GM12801 (cell line): ENCODE data around the gene DSG1.

Experiments used
- TF ChIP-seq, protein P1 (sequence below): IDR thresholded peaks from one replicate; pipeline ENCODE4 v1.5.1; 2011; ENCODE audit warnings: control low read depth; ENCODE audit not compliant: insufficient read length; ENCODE audit errors: extremely low read depth

The DSG1 gene

DNA sequence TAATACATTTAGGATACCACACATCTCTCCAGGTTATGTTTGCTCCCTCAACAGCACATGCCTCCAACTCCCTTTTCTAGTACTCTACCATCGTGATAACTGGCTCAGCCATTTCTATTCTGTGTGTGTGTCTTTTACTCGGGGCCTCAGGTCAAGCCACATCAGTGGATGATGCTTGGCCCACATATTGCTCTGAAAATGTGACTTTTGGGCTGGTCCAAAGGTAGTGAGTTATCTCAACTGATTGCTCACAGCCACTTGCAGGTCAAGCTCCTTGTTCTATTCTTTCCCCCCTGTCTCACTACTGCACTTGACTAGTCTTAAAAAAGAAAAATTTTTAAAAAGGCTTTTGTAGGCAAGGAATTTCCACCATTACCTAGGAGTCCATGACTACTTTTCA lies 64.1 kb downstream of the DSG1 start:
- TF ChIP-seq, protein P1, sequence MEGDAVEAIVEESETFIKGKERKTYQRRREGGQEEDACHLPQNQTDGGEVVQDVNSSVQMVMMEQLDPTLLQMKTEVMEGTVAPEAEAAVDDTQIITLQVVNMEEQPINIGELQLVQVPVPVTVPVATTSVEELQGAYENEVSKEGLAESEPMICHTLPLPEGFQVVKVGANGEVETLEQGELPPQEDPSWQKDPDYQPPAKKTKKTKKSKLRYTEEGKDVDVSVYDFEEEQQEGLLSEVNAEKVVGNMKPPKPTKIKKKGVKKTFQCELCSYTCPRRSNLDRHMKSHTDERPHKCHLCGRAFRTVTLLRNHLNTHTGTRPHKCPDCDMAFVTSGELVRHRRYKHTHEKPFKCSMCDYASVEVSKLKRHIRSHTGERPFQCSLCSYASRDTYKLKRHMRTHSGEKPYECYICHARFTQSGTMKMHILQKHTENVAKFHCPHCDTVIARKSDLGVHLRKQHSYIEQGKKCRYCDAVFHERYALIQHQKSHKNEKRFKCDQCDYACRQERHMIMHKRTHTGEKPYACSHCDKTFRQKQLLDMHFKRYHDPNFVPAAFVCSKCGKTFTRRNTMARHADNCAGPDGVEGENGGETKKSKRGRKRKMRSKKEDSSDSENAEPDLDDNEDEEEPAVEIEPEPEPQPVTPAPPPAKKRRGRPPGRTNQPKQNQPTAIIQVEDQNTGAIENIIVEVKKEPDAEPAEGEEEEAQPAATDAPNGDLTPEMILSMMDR: no peak

DNA sequence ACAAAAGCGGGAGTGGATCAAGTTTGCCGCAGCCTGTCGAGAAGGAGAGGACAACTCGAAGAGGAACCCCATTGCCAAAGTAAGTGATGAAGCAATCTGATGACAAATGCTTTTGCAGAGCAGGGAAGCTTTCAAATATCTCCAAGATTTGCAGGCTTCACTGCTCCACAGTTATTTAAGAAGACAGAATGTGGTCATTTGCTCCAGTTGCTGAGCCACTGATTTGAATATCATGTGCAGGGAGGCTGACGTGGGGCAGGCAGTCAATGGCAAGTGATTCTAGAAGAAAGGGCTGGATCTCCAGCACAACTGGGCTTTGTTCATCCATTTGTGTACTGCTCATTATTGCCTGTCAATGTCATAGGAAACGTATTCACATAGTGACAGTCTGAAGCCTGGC lies 68.8 kb downstream of the DSG1 start:
- TF ChIP-seq, protein P1: no peak

DNA sequence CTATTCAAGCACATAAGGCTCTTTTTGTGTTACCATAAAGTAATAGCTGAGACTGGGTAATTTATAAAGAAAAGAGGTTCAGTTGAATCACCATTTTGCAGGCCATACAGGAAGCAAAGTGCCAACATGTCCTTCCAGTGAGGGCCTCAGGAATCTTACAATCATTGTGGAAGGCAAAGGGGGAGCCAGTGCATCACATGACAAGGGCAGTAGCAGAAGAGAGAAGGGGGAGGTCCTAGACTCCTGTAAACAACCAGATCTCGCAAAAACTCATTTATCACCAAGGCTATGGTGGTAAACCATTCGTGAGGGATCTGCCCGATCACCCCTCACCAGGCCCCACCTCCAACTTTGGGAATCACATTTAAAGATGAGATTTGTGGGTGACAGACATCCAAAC lies 75.3 kb downstream of the DSG1 start:
- TF ChIP-seq, protein P1: no peak

DNA sequence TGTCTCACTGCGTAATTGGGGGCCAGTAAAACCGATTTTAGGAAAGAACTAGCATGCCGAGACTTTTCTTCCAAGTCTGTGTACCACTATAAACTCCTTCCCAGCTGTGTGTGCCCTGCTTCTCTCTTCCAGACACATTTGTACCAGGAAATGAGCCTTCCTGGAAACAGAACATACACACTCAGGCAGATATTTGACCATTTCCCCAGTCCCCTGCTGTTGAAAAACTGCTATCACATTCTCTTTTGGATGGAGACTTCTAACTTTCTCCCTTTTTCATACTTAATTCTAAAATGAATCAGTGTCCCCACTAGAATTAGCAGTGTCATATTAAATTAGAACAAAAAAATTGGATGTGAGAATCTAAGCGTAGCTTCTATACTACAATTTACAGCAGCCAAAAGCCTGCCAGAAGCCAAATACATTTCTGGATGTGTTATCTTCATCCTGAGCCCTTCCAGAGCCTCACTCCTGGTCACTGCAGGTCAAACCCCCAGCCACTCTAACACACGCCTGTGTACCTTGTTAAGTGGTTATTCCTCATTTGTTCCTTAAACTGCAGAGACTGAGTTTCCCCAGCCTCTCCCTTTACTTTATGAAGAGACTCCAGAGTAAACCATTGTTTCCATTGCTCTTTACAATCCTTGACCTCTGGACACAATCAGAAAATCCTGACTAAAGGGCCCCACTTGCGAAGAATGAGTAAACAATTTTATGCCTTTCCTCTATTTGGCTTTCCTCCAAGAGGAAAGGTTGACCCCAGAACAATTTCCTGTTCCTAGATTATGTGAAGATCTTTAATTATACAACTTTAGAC lies 79.0 kb downstream of the DSG1 start:
- TF ChIP-seq, protein P1: no peak

DNA sequence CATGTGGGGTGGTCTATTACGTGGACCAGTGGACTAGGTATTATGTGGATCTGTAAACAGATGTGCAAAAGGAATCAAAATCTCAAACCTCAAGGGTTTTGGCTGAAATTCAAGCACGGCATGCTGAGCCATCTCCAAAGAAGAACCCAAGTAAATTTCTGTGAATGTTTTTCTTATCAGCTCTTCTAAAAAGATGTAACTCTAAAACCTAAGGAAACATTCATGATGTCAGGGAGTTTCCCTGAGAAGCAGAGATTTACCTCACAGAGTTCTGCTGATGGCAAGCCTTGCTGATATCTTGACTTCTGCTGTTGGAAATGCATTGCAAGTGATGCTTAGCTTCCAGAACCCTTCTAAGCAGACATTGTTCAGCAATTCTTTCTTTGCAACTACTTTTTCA lies 80.2 kb downstream of the DSG1 start:
- TF ChIP-seq, protein P1: no peak

DNA sequence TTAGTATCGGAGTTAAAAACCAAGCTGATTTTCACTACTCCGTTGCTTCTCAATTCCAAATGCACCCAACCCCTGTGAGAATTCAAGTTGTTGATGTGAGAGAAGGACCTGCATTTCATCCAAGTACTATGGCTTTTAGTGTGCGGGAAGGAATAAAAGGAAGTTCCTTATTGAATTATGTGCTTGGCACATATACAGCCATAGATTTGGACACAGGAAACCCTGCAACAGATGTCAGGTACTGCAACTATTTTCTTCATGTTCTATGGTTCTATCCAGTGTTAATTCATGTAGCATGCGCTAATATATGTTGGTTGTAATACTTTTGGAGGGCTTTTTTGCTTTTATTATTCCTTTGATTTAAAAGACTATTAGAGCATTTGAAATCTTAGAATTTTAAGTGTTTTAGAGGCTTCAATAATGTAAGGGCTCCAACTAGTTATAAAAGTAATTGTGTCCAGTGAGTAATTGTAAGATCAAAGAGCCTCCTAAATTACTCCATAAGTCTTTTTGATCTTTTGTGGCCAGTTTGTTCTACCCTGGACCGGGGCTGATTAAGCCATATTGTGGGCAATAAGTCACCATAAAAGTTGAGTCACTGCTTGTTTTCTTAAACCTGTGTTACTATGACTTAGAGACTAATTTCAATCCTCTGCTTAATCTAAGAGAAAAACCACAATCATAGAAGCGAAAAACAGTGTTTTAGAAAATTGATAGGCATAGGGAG lies 81.5 kb downstream of the DSG1 start:
- TF ChIP-seq, protein P1: no peak

DNA sequence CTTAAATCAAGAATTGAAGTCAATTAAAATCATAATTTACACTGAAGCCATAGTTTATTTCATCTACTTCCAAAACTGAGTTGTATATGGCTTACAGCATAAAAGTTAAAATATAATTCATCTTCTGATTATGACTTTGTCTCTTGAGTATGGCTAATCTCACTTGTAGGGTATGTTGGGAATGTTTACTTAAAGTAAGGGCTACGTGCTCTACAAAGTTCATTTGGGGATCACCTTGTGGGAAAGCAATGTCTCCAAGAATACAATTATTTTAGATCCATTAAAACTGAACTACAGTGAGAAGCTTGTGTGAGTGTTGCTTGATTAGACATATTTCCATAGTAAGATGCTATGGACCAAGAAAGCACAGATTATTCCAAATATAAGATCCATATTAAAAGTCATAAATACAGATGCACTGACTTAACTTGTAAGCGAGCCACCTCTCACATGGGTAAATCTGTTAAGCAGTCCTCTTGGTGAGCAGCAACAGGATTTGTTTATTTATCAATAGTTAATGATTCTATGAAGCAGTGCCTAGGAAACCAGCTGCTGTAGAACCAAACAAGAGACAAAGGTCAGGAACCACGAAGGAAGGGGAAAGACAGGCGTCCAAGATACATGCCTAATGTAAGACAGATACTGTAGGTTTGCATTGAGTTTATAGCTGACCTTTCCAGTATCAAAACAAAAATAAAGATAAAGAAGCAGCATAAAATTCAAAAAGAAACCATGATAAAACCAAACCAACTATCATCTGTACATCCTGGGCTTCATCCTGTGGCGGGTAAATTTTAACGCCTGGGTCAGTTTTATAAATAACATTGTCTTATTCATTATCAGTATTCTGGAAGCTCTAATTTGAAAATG lies 83.4 kb downstream of the DSG1 start:
- TF ChIP-seq, protein P1: no peak
